Measurements from ENCODE around the gene ZXDC.

The ZXDC gene

GRCh38 chr3:126435456-126436315 lies 40.0 kb downstream of the ZXDC start:
- Histone ChIP-seq H3K4me3 (ENCODE audit: low read length) (no peak overlapping the region), H3K9ac (ENCODE audit: low read depth, low read length) (no peak overlapping the region), H3K27me3 (ENCODE audit: control insufficient read depth, insufficient read depth, low read length) (no peaks in the 10 kb centered on the region), H3K36me3 (ENCODE audit: insufficient read depth, low read length) (peaks cover 25% of the 10 kb centered on the region), H3K9me3 (replicated peaks; ENCODE audit: low read length) (no peaks in the 10 kb centered on the region), H3K4me2 (ENCODE audit: low read length) (no peak overlapping the region), H3K4me1 (ENCODE audit: control insufficient read depth, insufficient read depth, low read length) (peaks cover 9% of the 10 kb centered on the region)

GRCh38 chr3:126434931-126435411 lies 40.7 kb downstream of the ZXDC start:
- H3K4me1 ChIP-seq (ENCODE audit: control insufficient read depth, insufficient read depth, low read length) = peaks cover 9% of the 10 kb centered on the region
- H3K36me3 ChIP-seq (ENCODE audit: insufficient read depth, low read length) = peaks cover 25% of the 10 kb centered on the region
- H3K4me3 ChIP-seq (ENCODE audit: low read length) = no peak overlapping the region
- H3K4me2 ChIP-seq (ENCODE audit: low read length) = no peak overlapping the region
- H3K27me3 ChIP-seq (ENCODE audit: control insufficient read depth, insufficient read depth, low read length) = no peaks in the 10 kb centered on the region
- H3K9ac ChIP-seq (ENCODE audit: low read depth, low read length) = no peak overlapping the region
- H3K9me3 ChIP-seq (replicated peaks; ENCODE audit: low read length) = no peaks in the 10 kb centered on the region

- peaks cover 25% of the 10 kb centered on the region for H3K36me3 ChIP-seq (ENCODE audit: insufficient read depth, low read length)
- no peak overlapping the region for H3K4me3 ChIP-seq (ENCODE audit: low read length)
- no peaks in the 10 kb centered on the region for H3K9me3 ChIP-seq (replicated peaks; ENCODE audit: low read length)
- H3K4me1 ChIP-seq (ENCODE audit: control insufficient read depth, insufficient read depth, low read length) = peaks cover 9% of the 10 kb centered on the region
- no peak overlapping the region for H3K9ac ChIP-seq (ENCODE audit: low read depth, low read length)
- no peak overlapping the region for H3K4me2 ChIP-seq (ENCODE audit: low read length)
- H3K27me3 ChIP-seq (ENCODE audit: control insufficient read depth, insufficient read depth, low read length) = no peaks in the 10 kb centered on the region
Observed at GRCh38 chr3:126434264-126434590, 41.5 kb downstream of the ZXDC start.

- no peak overlapping the region for H3K4me3 ChIP-seq (ENCODE audit: low read length)
- H3K27me3 ChIP-seq (ENCODE audit: control insufficient read depth, insufficient read depth, low read length) = no peaks in the 10 kb centered on the region
- H3K9ac ChIP-seq (ENCODE audit: low read depth, low read length) = no peak overlapping the region
- H3K4me2 ChIP-seq (ENCODE audit: low read length) = no peak overlapping the region
- peaks cover 23% of the 10 kb centered on the region for H3K36me3 ChIP-seq (ENCODE audit: insufficient read depth, low read length)
- peaks cover 9% of the 10 kb centered on the region for H3K4me1 ChIP-seq (ENCODE audit: control insufficient read depth, insufficient read depth, low read length)
- no peaks in the 10 kb centered on the region for H3K9me3 ChIP-seq (replicated peaks; ENCODE audit: low read length)
Observed at GRCh38 chr3:126433496-126434263, 42.0 kb downstream of the ZXDC start.

- Histone ChIP-seq H3K36me3 (ENCODE audit: insufficient read depth, low read length) (peaks cover 17% of the 10 kb centered on the region), H3K9me3 (replicated peaks; ENCODE audit: low read length) (no peaks in the 10 kb centered on the region), H3K9ac (ENCODE audit: low read depth, low read length) (no peak overlapping the region), H3K4me2 (ENCODE audit: low read length) (no peak overlapping the region), H3K4me3 (ENCODE audit: low read length) (no peak overlapping the region), H3K4me1 (ENCODE audit: control insufficient read depth, insufficient read depth, low read length) (peaks cover 9% of the 10 kb centered on the region), H3K27me3 (ENCODE audit: control insufficient read depth, insufficient read depth, low read length) (no peaks in the 10 kb centered on the region)
Observed at GRCh38 chr3:126433105-126433430, 42.6 kb downstream of the ZXDC start.

GRCh38 chr3:126432361-126433104 lies 43.2 kb downstream of the ZXDC start:
- no peak overlapping the region for H3K4me2 ChIP-seq (ENCODE audit: low read length)

GRCh38 chr3:126431103-126431534 lies 44.6 kb downstream of the ZXDC start:
- H3K27me3 ChIP-seq (ENCODE audit: control insufficient read depth, insufficient read depth, low read length) = no peaks in the 10 kb centered on the region
- no peaks in the 10 kb centered on the region for H3K9me3 ChIP-seq (replicated peaks; ENCODE audit: low read length)
- peaks cover 9% of the 10 kb centered on the region for H3K4me1 ChIP-seq (ENCODE audit: control insufficient read depth, insufficient read depth, low read length)
- H3K9ac ChIP-seq (ENCODE audit: low read depth, low read length) = no peak overlapping the region
- peaks cover 2% of the 10 kb centered on the region for H3K36me3 ChIP-seq (ENCODE audit: insufficient read depth, low read length)
- no peak overlapping the region for H3K4me3 ChIP-seq (ENCODE audit: low read length)
- H3K4me2 ChIP-seq (ENCODE audit: low read length) = no peak overlapping the region

More at GRCh38 chr3:126432361-126433104, 43.2 kb downstream of the ZXDC start:
- Histone ChIP-seq H3K4me1 (ENCODE audit: control insufficient read depth, insufficient read depth, low read length) (peaks cover 9% of the 10 kb centered on the region), H3K4me3 (ENCODE audit: low read length) (no peak overlapping the region), H3K9ac (ENCODE audit: low read depth, low read length) (no peak overlapping the region), H3K9me3 (replicated peaks; ENCODE audit: low read length) (no peaks in the 10 kb centered on the region), H3K36me3 (ENCODE audit: insufficient read depth, low read length) (peaks cover 13% of the 10 kb centered on the region), H3K27me3 (ENCODE audit: control insufficient read depth, insufficient read depth, low read length) (no peaks in the 10 kb centered on the region)

GRCh38 chr3:126424751-126425150 lies 50.9 kb downstream of the ZXDC start:
- Histone ChIP-seq H3K9ac (ENCODE audit: low read depth, low read length) (no peak overlapping the region), H3K4me2 (ENCODE audit: low read length) (no peak overlapping the region)

GRCh38 chr3:126424039-126424717 lies 51.5 kb downstream of the ZXDC start:
- Histone ChIP-seq H3K4me3 (ENCODE audit: low read length) (no peak overlapping the region), H3K4me2 (ENCODE audit: low read length) (no peak overlapping the region), H3K9me3 (replicated peaks; ENCODE audit: low read length) (no peaks in the 10 kb centered on the region), H3K36me3 (ENCODE audit: insufficient read depth, low read length) (no peaks in the 10 kb centered on the region), H3K4me1 (ENCODE audit: control insufficient read depth, insufficient read depth, low read length) (no peaks in the 10 kb centered on the region), H3K9ac (ENCODE audit: low read depth, low read length) (no peak overlapping the region), H3K27me3 (ENCODE audit: control insufficient read depth, insufficient read depth, low read length) (peaks cover 3% of the 10 kb centered on the region)

More at GRCh38 chr3:126424751-126425150, 50.9 kb downstream of the ZXDC start:
- Histone ChIP-seq H3K4me1 (ENCODE audit: control insufficient read depth, insufficient read depth, low read length) (no peaks in the 10 kb centered on the region), H3K9me3 (replicated peaks; ENCODE audit: low read length) (no peaks in the 10 kb centered on the region), H3K27me3 (ENCODE audit: control insufficient read depth, insufficient read depth, low read length) (no peaks in the 10 kb centered on the region), H3K4me3 (ENCODE audit: low read length) (no peak overlapping the region), H3K36me3 (ENCODE audit: insufficient read depth, low read length) (no peaks in the 10 kb centered on the region)

- H3K27me3 ChIP-seq (ENCODE audit: control insufficient read depth, insufficient read depth, low read length) = peaks cover 4% of the 10 kb centered on the region
- H3K9ac ChIP-seq (ENCODE audit: low read depth, low read length) = no peak overlapping the region
- H3K36me3 ChIP-seq (ENCODE audit: insufficient read depth, low read length) = no peaks in the 10 kb centered on the region
- no peaks in the 10 kb centered on the region for H3K4me1 ChIP-seq (ENCODE audit: control insufficient read depth, insufficient read depth, low read length)
- H3K4me3 ChIP-seq (ENCODE audit: low read length) = no peak overlapping the region
- H3K9me3 ChIP-seq (replicated peaks; ENCODE audit: low read length) = no peaks in the 10 kb centered on the region
- H3K4me2 ChIP-seq (ENCODE audit: low read length) = no peak overlapping the region
Observed at GRCh38 chr3:126423191-126424038, 52.3 kb downstream of the ZXDC start.
